ENCODE measurements around the gene JAGN1.
"Not testable (repeated sequence)": the region's sequence is repeated elsewhere in the genome, so short reads cannot be mapped to it uniquely, and the experiment has no call there.

JAGN1 gene

DNA sequence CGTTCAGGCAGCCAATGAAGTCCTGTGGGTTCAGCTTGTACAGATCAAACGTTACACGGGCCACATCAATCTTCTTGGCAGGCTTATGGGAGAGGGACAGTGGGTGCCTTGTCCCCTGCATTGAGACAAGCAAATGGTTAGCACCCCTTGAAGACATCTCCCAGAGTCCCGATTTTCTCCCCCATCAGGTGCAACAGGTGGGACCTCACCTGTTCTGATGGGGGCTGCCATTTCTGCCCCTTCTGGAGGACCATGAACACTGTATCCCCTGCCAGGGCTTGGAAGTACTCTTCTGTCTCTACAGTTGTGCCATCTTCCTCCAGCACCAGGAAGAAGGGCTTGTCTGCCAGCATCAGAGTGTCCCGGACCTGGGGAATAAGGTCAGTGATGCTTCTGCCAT is 20.5 kb upstream of the JAGN1 start:
- DNase-seq: no peak

DNA sequence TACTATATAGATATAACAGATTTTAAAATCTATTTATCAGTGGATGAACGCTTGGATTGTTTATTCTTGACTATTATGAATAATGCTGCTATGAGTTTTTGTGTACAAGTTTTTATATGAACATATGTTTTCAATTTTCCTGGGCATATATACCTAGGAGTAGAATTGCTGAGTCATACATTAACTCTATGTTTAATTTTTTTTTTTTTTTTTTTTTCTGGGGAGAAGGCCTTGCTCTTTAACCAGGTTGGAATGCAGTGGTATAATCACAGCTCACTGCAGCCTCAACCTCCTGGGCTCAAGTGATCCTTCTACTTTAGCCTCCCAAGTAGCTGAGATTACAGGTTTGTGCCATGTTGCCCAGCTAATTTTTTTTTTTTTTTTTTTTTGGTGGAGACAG is 19.4 kb upstream of the JAGN1 start:
- DNase-seq: no peak

DNA sequence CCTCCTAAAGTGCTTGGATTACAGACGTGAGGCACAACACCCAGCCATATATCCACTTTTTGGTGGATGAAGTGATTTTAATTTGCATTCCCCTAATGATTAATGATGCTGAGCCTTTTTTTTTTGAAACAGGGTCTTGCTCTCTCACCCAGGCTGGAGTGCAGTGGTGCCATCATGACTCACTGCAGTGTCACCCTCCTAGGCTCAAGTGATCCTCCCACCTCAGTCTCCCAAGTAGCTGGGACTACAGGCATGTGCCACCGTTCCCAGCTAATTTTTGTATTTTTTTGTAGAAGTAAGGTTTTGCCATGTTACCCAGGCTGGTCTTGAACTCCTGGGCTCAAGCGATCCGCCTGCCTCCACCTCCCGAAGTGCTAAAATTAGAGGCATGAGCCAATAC is 18.3 kb upstream of the JAGN1 start:
- not testable (repeated sequence) for DNase-seq

DNA sequence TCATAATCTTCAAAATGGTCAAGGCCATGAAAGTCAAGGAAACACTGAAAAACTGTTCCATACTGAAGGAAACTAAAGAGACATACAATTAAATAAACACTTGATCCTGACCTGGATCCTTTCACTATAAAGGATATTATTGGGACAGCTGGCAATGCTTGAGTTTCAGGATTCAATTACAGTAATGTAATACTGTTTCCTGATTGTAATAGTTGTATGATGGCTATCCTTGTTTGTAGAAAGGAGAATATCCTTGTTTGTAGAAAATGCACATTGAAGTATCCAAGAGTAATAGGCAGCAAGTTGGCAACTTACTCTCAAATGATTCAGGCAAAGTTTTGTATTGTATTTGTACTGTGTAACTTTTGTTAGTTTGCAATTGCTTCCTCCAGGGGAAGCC is 15.0 kb upstream of the JAGN1 start:
- no peak for DNase-seq

DNA sequence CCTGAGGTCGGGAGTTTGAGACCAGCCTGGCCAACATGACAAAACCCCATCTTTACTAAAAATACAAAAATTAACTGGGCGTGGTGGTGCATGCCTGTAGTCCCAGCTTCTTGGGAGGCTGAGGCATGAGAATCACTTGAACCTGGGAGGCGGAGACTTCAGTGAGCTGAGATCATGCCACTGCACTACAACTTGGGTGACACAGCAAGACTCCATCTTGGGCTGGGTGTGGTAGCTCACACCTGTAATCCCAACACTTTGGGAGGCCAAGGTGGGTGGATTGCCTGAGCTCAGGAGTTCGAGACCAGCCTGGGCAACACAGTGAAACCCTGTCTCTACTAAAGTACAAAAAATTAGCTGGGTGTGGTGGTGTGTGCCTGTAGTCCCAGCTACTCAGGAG is 14.2 kb upstream of the JAGN1 start:
- not testable (repeated sequence) for DNase-seq

DNA sequence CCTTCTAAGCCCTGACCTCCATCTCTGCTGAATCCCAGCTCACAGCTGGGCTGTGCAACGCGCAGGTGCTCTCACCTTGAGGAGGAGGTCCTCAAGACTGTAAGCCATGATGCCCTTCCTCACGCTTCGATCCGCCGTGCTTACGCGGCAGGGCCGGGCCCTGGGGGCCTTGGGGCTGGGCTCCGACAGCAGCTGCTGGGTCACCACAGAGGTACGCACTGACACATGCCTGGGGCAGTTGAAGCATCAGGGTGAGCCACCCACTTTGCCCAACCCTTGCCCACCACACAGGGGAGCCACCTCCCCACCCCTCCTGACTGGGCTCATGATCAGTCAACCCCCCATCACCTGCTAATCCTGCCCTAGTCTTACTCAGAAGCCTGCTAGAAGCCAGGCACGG is 13.4 kb upstream of the JAGN1 start:
- no peak for DNase-seq

DNA sequence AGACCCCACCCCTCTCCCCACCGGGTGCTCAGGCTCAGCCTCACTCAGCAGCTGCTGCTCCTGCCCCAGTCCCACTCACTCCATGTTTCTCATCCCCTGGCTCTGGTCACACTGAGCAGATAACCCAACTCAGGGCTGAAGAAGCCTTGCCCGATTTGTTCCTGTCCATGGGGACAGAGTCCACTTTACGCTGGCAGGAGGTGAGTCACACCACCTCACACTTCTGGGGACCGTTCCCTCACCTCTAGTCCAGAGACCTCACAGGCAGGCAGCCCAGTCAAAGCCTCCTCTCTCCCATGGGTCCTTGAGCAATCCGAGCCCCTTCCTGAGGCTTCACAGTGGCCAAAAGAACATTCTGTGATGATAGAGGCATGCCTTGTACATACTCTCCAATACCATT is 11.7 kb upstream of the JAGN1 start:
- no peak for DNase-seq

DNA sequence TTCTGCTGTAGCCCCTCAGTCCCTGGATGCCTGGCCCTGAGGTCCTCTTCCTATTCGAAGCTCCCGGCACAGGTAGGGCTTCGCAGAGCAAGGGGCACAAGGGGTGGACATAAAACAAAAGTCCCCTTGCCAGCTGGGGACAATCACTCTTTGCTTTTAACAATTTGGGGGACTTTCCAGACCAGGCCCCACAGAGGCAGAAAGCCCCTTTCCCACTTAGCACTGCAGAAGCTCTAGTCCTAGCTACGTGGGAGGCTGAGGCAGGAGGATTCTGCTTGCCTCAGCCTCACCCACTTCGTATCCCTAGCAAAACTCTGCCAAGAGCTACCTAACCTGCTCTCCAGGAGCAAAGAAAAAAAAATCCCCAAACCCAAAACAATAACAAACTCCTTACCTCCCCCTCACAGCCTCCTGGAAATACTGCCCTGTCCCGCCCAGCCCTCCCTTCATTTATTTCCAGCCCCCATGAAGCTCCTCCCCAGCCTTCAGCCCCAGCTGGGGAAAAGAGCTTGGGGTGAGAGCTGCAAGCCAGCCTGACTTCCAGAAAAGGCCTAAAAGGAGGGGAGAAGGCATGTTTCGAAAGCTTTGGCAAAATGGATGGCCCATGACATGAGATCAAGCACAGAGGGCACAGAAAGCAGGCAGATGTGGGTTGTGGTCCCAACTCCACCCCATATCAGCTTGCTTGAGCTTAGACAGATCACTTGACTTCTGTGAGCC is 10.4 kb upstream of the JAGN1 start, which contains the start of gene CIDEC:
Gene CIDEC (minus strand): TSS at position 424 of the 720 bp plus-strand sequence. CDS start 1,767 bp downstream, outside the sequence.
- DNase-seq: no peak

DNA sequence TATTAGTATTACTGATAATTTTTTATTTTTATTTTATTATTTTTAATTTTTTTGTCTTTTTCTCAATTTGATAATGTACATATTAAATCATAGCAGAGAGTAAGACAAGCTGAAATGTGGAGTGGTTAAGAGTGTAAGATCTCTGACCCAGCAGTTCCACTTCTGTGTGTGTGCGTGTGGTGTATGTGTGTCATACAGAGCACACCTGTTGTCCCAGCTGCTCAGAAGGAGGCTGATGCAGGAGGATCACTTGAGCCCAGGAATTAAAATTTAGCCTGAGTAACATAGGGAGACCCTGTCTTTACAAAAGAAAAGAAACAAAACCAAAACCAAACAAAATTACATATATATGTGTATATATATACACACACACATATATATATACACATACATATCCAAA is 9.0 kb upstream of the JAGN1 start:
- no peak for DNase-seq

DNA sequence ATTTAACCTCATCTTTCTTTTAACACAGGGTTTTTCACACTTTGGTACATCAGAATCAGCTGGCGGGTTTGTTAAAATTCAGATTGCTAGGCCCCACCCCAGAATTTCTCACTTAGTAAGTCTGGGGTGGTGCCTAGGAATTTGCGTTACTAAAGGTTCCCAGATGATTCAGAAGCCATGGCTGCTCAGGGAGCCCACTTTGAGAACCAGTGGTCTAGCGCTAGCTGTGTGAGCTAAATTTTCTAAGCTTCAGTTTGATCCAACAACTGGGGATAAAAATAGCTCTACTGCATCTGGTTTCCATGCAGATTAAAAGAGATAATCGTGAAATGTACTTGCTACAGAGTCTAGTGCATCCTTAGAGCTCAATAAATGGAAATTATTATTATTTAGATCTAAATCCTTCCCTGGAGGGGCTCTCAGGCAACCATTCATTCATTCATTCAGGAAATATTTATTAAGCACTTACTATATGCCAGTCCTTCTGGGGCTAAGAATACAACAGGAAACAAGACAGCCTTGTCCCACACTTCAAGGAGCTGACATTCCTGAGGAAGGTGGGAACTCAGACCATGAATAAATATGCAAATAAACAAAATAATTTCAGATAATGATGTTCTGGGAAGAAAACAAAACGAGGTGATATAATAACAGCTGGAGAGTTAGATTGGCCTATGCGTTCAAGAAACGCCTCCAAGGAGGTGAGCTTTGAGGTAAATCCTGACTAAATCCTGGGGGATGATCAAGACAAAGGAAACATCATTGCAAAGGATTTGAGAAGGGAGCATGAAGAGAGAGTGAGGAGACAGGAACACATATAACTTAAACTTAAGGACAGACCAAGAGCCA is 6.5 kb upstream of the JAGN1 start:
- no peak for DNase-seq

DNA sequence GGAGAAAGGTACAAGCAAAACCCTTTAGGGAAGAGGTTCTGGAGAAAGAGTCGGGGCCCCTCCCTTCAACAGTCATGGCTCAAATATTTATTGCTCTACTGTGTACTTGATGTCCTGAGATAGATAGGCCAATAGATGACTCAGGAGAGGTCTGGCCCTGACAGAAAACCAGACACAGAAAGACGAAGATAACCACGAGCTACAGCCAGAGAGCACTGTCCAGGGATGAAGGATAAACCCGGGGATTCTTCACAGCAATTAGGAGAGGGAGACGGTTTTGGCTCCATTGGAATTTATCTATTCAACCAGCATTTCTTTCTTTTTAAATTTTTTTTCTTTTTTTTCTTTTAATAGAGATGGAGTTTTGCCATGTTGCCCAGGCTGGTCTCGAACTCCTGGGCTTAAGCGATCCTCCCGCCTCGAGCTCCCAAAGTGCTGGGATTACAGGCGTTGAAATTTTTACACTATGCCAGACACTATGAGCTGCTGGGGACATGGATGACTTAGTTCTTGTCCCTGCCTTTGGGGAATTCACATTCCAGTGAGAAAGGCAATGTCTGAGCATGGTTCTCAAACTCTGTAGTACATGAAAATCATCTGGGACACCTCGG is 5.8 kb upstream of the JAGN1 start:
- no peak for DNase-seq

DNA sequence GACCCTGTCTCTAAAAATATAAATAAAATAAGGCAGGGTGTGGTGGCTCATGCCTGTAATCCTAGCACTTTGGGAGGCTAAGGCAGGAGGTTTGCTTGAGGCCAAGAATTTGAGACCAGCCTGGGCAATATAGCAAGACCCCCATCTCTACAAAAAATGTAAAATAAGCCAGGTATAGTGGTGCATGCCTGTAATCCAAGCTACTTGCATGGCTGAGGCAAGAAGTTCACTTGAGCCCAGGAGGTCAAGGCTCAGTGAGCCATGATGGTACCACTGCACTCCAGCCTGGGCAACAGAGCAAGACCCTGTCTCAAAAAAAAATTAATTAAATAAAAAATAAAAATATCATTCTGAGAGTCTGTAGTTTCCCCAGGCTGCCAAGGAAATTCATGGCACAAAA is 4.1 kb upstream of the JAGN1 start:
- no peak for DNase-seq

DNA sequence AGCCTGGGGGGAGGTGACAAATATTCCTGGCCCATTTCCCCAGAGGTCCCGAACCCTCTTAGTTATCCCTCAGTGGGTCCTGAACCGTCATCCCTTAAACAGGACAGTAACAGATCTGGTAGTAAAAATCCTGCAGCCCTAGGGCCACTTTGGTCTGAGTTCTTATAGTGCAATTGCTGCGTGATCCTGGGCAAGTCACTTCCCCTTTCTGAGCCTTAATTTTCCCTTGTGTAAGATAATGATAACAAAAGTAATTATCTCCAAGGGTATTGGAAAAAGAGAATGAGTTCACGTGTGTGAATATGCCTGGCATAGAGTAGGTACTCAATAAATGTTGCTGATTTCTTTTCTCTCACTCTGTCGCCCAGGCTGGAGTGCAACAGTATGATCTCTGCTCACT is 2.9 kb upstream of the JAGN1 start:
- DNase-seq: no peak

DNA sequence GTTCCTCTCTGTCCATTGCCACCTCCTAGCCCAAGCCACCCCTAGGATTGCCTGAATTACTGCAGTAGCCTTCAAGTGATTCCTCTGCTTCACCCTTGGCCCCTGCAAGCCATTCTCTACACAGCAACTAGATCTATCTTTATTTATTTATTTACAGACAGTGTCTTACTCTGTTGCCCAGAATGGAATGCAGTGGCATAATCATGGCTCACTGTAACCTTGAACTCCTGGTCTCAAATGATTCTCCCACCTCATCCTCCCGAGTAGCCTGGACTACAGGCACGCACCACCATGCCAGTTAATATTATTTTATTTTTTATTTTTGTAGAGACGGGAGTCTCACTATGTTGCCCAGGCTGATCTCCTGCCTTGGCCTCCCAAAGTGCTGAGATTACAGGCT is 1.9 kb upstream of the JAGN1 start:
- DNase-seq: no peak

DNA sequence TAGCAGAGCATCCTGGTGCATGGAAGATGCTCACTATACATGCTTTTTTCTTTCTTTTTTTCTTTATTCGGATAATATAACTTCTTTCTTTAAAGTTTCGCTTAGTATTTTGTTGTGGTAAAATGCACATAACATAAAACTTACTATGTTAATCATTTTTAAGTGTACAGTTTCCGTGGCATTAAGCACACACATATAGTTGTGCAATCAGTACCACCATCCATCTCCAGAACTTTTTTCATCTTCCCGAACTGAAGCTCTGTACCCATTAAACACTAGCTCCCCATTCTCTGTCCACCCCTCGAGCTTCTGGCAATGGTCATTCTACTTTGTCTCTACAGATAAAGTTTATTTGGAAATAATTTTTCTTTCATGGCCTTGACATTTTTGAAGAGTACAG is 1.0 kb upstream of the JAGN1 start:
- DNase-seq: no peak

DNA sequence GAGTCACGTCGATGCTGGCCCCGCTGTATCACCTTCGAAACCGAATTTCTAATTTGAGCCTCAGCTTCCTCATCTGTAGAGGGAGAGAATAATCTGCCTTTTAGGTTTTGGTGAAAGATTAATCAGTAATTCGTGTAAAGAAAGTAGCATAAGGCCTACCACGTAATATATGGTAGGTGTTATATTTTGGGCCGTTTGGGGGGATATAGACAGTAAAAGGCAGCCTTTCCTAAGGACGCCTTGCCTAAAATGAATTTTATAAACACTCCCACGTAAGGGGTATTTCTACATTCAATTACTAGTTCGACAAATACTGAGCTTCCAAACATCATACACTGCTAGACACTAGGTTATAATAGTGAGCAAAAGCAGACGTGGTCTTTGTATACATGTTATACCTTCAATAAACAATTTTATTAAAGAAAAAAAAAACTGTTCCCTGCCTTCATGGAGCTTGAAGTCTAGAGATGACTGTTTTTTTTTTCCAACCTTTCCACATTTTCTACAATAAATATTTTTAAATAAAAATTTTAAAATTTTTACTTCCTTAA is 737 bp downstream of the JAGN1 start:
- DNase-seq: no peak

DNA sequence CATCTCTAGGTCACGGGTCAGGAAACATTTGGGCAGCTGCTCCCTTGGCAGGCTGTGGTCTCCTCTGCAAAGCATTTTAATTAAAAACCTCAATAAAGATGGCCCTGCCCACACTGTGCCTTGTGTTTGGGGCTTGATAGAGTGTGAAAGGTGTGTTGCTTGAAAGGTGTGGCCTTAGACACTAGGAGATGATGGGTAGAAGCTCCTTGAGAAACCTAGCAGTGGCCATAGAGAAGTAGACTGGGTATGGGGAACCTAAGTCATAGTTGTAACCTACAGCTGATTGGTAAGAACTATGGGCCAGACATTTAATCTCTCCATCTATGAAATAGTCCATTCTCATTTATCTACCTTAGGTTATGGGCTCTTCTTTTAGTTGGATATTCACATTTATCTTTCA is 3.3 kb downstream of the JAGN1 start:
- DNase-seq: no peak

DNA sequence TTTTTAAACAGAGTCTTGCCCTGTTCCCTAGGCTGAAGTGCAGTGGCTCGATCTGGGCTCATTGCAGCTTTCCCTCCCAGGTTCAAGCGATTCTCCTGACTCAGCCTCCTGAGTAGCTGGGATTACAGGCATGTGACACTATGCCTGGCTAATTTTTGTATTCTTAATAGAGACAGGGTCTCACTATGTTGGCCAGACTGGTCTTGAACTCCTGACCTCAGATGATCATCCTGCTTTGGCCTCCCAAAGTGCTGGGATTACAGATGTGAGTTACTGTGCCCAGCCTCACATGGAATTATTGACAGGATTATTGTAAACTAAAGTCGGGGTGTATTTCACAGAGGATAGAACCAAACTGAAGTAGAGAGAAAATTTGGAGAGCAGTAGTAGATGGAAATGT is 5.3 kb downstream of the JAGN1 start:
- DNase-seq: not testable (repeated sequence)

DNA sequence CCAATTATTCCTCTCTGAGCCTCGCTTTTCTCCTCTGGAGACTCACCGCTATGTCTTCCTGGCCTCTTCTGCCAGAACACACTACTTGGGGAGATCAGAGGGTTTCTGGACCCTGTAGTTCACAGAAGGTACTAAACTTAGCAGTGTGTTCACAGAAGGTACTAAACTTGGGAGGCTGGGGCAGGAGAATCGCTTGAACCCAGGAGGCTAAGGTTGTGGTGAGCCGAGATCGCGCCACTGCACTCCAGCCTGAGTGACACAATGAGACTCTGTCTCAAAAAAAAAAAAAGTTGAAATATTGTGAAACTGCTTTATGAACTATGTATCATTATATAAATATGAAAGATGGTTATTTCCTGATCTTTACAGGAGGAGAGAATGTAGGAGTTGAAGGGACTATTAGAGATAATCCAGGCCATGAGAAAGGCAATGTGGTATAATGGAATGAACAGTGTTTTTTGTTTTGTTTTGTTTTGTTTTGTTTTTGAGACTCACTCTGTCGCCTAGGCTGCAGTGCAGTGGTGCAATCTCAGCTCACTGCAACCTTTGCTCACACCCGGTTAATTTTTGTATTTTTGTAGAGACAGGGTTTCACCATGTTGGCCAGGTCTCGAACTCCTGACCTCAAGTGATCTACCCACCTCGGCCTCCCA is 6.5 kb downstream of the JAGN1 start:
- DNase-seq: not testable (repeated sequence)

DNA sequence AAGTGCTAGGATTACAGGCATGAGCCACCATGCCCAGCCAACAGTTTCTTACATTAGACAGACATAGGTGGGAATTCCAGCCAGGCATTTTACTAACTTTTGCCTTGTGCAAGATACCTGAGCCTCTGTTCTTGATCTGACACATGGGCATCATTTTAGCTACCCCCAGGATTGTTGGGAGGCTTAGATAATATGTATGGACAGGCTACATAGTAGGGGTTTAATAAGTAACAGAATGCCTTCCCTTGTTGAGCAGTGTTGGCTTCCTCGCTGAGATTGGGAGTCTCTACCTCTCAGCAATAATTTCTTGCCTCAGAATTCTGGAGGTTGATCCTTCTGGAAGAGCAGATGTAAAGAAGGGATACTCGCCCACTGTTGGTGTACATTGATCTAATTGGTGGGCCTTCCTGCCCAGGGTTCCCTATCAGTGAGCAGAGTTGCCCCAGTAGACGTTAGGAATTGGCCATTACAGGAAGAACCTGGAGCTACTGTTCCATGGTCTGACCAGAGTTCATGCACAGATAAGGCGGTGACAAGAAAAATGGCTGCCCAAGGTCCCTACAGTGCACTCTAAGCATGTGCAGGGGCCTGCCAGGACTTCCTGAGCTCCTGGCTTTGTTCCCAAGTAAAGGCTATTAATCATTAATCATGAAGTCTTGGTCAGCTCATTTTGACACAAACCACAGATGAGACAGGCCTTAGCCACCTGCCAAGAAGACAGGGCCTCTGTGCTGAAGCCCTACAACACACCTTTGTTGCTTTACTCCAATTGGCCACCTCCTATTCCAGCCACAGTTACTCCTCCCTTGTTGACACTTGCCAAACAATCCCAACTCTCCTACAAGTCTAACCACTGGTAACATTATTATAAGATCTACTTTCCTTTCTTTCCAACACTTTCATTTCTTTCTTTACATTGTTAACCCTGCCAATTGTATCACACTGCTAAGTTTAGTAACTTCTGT is 7.3 kb downstream of the JAGN1 start:
- no peak for DNase-seq

DNA sequence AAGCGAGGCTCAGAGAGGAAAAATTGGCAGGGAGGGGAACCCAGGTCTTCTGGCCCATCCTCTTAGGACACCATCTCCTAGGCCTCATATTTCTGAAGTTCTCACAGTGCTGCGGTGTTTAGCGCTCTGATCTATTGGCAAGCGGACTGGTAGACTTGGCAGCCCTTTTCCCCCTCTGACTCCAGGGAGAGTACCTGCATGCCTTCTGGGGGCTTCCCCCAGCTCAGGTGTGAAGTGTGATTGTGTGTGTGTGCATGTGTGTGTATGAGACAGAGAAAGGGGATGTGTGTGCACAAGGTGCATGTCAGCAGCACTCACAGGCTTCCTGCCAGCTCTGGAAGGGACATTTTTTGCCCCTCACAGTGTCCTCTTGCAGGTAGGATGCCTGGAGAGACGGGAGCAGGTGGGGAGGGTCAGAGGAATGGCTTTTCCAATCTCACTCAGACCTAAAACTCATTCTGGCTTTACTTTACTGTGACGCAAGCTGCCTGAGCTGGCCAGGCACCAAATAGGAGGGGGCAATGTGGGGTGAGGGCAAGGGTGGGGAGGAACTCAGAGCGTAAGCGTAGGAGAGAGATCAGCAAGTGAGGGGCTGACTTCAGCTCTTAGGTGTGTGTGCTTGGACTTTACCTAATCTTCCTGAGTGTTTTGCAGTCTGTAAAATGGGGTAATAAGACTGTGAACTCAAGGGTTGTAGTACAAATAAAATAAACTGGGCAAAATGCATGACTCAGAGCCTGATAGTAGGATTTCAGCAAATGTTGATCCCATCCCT is 8.2 kb downstream of the JAGN1 start:
- DNase-seq: no peak
